HCT116 (cell line): Measurements from ENCODE around the gene NRROS. TPM values are rescaled to one million over a fixed set of nuclear protein-coding genes. Genes with fewer than 3 reads are reported as not detected.
A peak's percentile ranks its signal among the peaks of the same experiment; 100 is the strongest.

Source experiments
- ATAC-seq: fragments of 200-7000 bp; cut with Tn5 transposase; 2 replicates; pipeline ENCODE4 v1.9.1; 2020; ENCODE audit warnings: mild to moderate bottlenecking, moderate library complexity
- BruUV-seq: library from RNA; stranded (reverse); fragments of 400-500 nt; replicated peaks from 2 replicates; lab custom pipeline; 2021; lab: Mats Ljungman, UMichigan
- CTCF ChIA-PET: fragments of 300-600 bp; sonication (Branson Sonifier 250); formaldehyde crosslinking; loops from one replicate; lab custom pipeline; 2021; ENCODE audit warnings: antibody characterized with exemption; lab: Charles Lee
- POLR2A ChIA-PET: fragments of 300-600, 350-600 bp; sonication (Branson Sonifier 250); formaldehyde crosslinking; loops from one replicate; lab custom pipeline; 2021; ENCODE audit warnings: antibody characterized with exemption; lab: Charles Lee
- RAD21 ChIA-PET, 2 experiments: fragments of 300-600 bp; sonication (Branson Sonifier 250); formaldehyde crosslinking; loops; one replicate each; lab custom pipeline; 2023; ENCODE audit warnings: low total read pairs in 2 of 2; ENCODE audit not compliant: uncharacterized antibody in 2 of 2, unreplicated experiment in 2 of 2, low non-redundant PET in 1 of 2; lab: Charles Lee
- DNase-seq: peaks from one replicate; pipeline ENCODE4 v3.0.0-alpha.2; 2010; ENCODE audit warnings: low read depth, low spot score
- H2AFZ ChIP-seq: fragments of 200-600 bp; shearing (Covaris generic), sonication (generic); 2 replicates; pipeline ENCODE4 v1.6.1; 2017; ENCODE audit warnings: low read depth, mixed run types, mixed read lengths, antibody characterized with exemption, low read length; ENCODE audit not compliant: poor library complexity, severe bottlenecking
- H3K27ac ChIP-seq: 2 replicates; pipeline ENCODE4 v1.5.1; 2012; ENCODE audit warnings: low read depth, low read length
- H3K27me3 ChIP-seq: fragments of 200-600 bp; sonication (generic); 2 replicates; pipeline ENCODE4 v1.6.1; 2016; ENCODE audit warnings: mixed run types, low read length, mixed read lengths; ENCODE audit not compliant: insufficient read depth
- H3K36me3 ChIP-seq, 2 experiments: fragments of 200-500 bp in 1 of 2; fragments of 200-600 bp in 1 of 2; sonication (Bioruptor generic) in 1 of 2; sonication (generic) in 1 of 2; 2 replicates each; pipeline versions ENCODE4 v1.5.1 to v1.6.1; 2014 to 2016; ENCODE audit warnings: low read length in 2 of 2, inconsistent platforms in 1 of 2, mixed read lengths in 1 of 2, mixed run types in 1 of 2; ENCODE audit not compliant: insufficient read depth in 2 of 2, control insufficient read depth in 1 of 2
- H3K4me1 ChIP-seq, 2 experiments: fragments of 200-600 bp in 1 of 2; sonication (generic) in 1 of 2; 2 replicates each; pipeline versions ENCODE4 v1.5.1 to v1.6.1; 2012 to 2017; ENCODE audit warnings: low read length in 2 of 2, inconsistent platforms in 1 of 2, mild to moderate bottlenecking in 1 of 2, mixed read lengths in 1 of 2, mixed run types in 1 of 2, moderate library complexity in 1 of 2; ENCODE audit not compliant: insufficient read depth in 2 of 2, control insufficient read depth in 1 of 2
- H3K4me2 ChIP-seq: fragments of 200-600 bp; sonication (generic); 2 replicates; pipeline ENCODE4 v1.6.1; 2017; ENCODE audit warnings: mixed run types, low read length, mixed read lengths
- H3K4me3 ChIP-seq, 2 experiments: fragments of 200-600 bp in 1 of 2; sonication (generic) in 1 of 2; replicated peaks in 1 of 2; 2 replicates each; pipeline ENCODE4 v1.5.1; 2011 to 2016; ENCODE audit warnings: low read length in 2 of 2, control low read depth in 1 of 2, low read depth in 1 of 2, mild to moderate bottlenecking in 1 of 2, mixed read lengths in 1 of 2, mixed run types in 1 of 2
- H3K79me2 ChIP-seq: fragments of 200-600 bp; sonication (generic); 2 replicates; pipeline ENCODE4 v1.6.1; 2017; ENCODE audit warnings: mild to moderate bottlenecking, mixed run types, low read length, moderate library complexity, mixed read lengths; ENCODE audit not compliant: insufficient read depth
- H3K9ac ChIP-seq: fragments of 200-600 bp; sonication (generic); 2 replicates; pipeline ENCODE4 v1.6.1; 2016; ENCODE audit warnings: low read length, mixed read lengths
- H3K9me2 ChIP-seq: fragments of 200-600 bp; sonication (generic), shearing (Covaris generic); 2 replicates; pipeline ENCODE4 v1.6.1; 2017; ENCODE audit warnings: mixed run types, mild to moderate bottlenecking, moderate library complexity; ENCODE audit not compliant: insufficient read depth
- H3K9me3 ChIP-seq, 2 experiments: fragments of 200-500 bp in 1 of 2; fragments of 200-600 bp in 1 of 2; sonication (Bioruptor generic) in 1 of 2; sonication (generic) in 1 of 2; 2 replicates each; pipeline ENCODE4 v1.6.1; 2014 to 2017; ENCODE audit warnings: low read length in 2 of 2, mixed read lengths in 2 of 2, inconsistent platforms in 1 of 2, low read depth in 1 of 2, mild to moderate bottlenecking in 1 of 2, mixed run types in 1 of 2, moderate library complexity in 1 of 2; ENCODE audit not compliant: control insufficient read depth in 1 of 2, insufficient read depth in 1 of 2
- H4K20me1 ChIP-seq: fragments of 200-600 bp; sonication (generic), shearing (Covaris generic); 2 replicates; pipeline ENCODE4 v1.6.1; 2017; ENCODE audit warnings: mixed run types, mild to moderate bottlenecking, moderate library complexity; ENCODE audit not compliant: insufficient read depth
- CBX3 ChIP-seq: IDR thresholded peaks from 2 replicates; pipeline ENCODE4 v1.6.1; 2012; ENCODE audit warnings: low read depth
- EGR1 ChIP-seq: IDR thresholded peaks from 2 replicates; pipeline ENCODE4 v1.6.1; 2012; ENCODE audit warnings: low read depth
- ELF1 ChIP-seq: IDR thresholded peaks from 2 replicates; pipeline ENCODE4 v1.6.1; 2012; ENCODE audit warnings: low read depth, borderline replicate concordance
- FOSL1 ChIP-seq: IDR thresholded peaks from 2 replicates; pipeline ENCODE4 v1.6.1; 2012; ENCODE audit warnings: low read depth
- JUND ChIP-seq: IDR thresholded peaks from 2 replicates; pipeline ENCODE4 v1.6.1; 2012
- RAD21 ChIP-seq: IDR thresholded peaks from 2 replicates; pipeline ENCODE4 v1.6.1; 2012; ENCODE audit warnings: low read depth, mild to moderate bottlenecking
- SIN3A ChIP-seq: IDR thresholded peaks from 2 replicates; pipeline ENCODE4 v1.6.1; 2012; ENCODE audit warnings: low read depth
- SP1 ChIP-seq: IDR thresholded peaks from 2 replicates; pipeline ENCODE4 v1.6.1; 2012; ENCODE audit warnings: low read depth
- TCF7L2 ChIP-seq: IDR thresholded peaks from 2 replicates; pipeline ENCODE4 v1.7.0; 2011; ENCODE audit warnings: borderline replicate concordance, inconsistent platforms; ENCODE audit not compliant: insufficient read depth, insufficient read length; ENCODE audit errors: extremely low read depth
- ZFX ChIP-seq: fragments of 450-650 bp; IDR thresholded peaks from 2 replicates; pipeline ENCODE4 v1.6.1; 2017
- intact Hi-C: fragments of 100-400 bp; cut with micrococcal nuclease; formaldehyde crosslinking; loops from 2 replicates; pipeline ENCODE4 v1.10.0; 2022
- total RNA-seq: library from RNA; stranded (reverse); gene quantifications from one replicate; pipeline ENCODE4 v1.2.1, GENCODE V29; 2021; ENCODE audit not compliant: unreplicated experiment
- TF ChIP-seq, protein P1 (sequence below), 3 experiments: fragments of 200-600 bp in 1 of 3; sonication (generic) in 1 of 3; IDR thresholded peaks in 2 of 3; conservative IDR thresholded peaks in 1 of 3; 2 replicates each; pipeline ENCODE4 v1.5.1; 2012 to 2017; ENCODE audit warnings: low read depth in 2 of 3, low read length in 2 of 3, antibody characterized with exemption in 1 of 3, borderline replicate concordance in 1 of 3, control low read depth in 1 of 3, mild to moderate bottlenecking in 1 of 3, mixed read lengths in 1 of 3, mixed run types in 1 of 3, moderate library complexity in 1 of 3; ENCODE audit not compliant: insufficient read depth in 1 of 3

Gene NRROS
- total RNA-seq, 1 experiment from 2014 or later = 0.12 TPM

DNA sequence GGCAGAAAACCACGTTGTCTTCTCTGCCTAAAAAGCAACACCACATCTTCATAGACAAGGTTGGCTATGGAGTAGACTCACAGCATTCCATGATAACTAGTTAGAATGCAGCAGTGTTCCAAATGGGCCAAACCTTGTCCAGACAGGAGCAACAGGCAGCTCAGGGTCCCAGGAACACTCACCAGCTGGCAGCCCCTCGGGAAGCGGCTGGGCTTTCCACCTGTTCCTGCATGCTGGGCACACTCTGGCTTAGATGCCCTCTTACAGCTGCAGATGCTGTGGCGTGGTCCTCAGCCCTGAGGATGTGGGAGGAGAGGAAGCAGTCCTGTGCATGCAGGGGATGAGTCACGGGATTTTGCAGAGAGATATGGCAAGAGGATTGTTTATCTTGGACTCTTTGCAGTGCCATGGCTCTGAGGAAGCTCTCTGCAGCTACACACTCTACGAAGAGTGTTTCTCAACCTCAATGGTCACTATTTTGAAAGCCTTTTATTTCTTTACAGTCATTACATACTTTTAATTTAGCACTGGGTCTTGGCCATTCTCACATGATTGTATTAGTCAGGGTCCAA is 11.3 kb downstream of the NRROS start:
- H3K27me3 ChIP-seq = no peaks in the 10 kb centered on the region
- ATAC-seq = peak; percentile 83
- ChIA-PET RAD21 (no interaction called here), POLR2A (no interaction called here), CTCF (no interaction called here)
- H3K79me2 ChIP-seq = no peaks in the 10 kb centered on the region
- intact Hi-C loops = no loop called here
- no peaks in the 10 kb centered on the region for H3K9me3 ChIP-seq
- H3K4me1 ChIP-seq = peaks cover 7 to 9% of the 10 kb centered on the region in 2 experiments; a peak in 3 of 4 replicates
- no peaks in the 10 kb centered on the region for H4K20me1 ChIP-seq
- H3K27ac ChIP-seq = no peak overlapping the region
- no peak overlapping the region for H3K9ac ChIP-seq
- H3K9me2 ChIP-seq = no peaks in the 10 kb centered on the region
- TF ChIP-seq JUND = peak; percentile 21; the same call in 1 of the 2 replicates
- no peak for TF ChIP-seq SIN3A
- no peak for TF ChIP-seq CBX3
- no peak for TF ChIP-seq RAD21
- TF ChIP-seq SP1 = no peak
- TF ChIP-seq FOSL1 = peak; percentile 48
- TF ChIP-seq EGR1 = no peak
- TF ChIP-seq ELF1 = no peak
- no peak for TF ChIP-seq TCF7L2
- no peak for TF ChIP-seq ZFX
- TF ChIP-seq, protein P1, sequence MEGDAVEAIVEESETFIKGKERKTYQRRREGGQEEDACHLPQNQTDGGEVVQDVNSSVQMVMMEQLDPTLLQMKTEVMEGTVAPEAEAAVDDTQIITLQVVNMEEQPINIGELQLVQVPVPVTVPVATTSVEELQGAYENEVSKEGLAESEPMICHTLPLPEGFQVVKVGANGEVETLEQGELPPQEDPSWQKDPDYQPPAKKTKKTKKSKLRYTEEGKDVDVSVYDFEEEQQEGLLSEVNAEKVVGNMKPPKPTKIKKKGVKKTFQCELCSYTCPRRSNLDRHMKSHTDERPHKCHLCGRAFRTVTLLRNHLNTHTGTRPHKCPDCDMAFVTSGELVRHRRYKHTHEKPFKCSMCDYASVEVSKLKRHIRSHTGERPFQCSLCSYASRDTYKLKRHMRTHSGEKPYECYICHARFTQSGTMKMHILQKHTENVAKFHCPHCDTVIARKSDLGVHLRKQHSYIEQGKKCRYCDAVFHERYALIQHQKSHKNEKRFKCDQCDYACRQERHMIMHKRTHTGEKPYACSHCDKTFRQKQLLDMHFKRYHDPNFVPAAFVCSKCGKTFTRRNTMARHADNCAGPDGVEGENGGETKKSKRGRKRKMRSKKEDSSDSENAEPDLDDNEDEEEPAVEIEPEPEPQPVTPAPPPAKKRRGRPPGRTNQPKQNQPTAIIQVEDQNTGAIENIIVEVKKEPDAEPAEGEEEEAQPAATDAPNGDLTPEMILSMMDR (IDR thresholded peaks at IDR 0.05 in 2 of 3, conservative IDR thresholded peaks at IDR 0.05 in 1 of 3; ENCODE audit: borderline replicate concordance in 1 of 3, insufficient read depth in 1 of 3, low read depth in 2 of 3, low read length in 2 of 3) = no peak
- TF ChIP-seq, all 23 proteins: peak for 2
- DNase-seq = no peak
- no peaks in the 10 kb centered on the region for H3K36me3 ChIP-seq
- peak overlapping the region; percentile 68 for H2AFZ ChIP-seq
- BruUV-seq = no TSS peak
- H3K4me2 ChIP-seq = peak overlapping the region; percentile 51
- no peak overlapping the region for H3K4me3 ChIP-seq
